ENCODE measurements around the gene OR8D2.
"Not testable (repeated sequence)": the region's sequence is repeated elsewhere in the genome, so short reads cannot be mapped to it uniquely, and the experiment has no call there.

Gene OR8D2

DNA sequence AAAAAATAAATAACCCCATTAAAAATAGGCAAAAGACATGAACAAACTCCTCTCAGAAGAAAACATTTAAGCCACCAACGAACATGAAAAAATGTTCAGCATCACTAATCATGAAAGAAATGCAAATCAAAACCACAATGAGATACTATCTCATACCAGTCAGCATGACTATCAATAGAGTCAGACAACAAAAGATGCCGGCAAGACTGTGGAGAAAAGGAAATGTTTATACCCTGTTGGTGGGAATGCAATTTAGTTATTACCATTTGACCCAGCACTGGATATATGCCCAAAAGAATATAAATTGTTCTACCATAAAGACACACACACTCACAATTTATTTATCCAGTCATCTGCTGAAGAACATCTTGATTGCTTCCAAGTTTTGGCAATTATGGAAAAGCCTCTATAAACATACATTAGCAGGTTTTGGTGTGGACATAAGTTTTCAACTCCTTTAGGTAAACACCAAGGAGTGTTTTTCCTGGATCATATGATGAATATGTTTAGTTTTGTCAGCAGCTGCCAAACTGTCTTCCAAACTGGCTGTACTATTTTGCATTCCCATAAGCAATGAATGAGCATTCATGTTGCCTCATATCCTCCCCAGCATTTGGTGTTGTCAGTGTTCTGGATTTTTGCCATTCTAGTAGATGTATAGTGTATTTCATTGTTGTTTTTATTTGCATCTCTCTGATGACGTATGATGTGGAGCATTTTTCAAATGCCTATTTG, 34.2 kb downstream of the OR8D2 start:
- peak in 1 of 2 experiments; percentile 17 for DNase-seq

DNA sequence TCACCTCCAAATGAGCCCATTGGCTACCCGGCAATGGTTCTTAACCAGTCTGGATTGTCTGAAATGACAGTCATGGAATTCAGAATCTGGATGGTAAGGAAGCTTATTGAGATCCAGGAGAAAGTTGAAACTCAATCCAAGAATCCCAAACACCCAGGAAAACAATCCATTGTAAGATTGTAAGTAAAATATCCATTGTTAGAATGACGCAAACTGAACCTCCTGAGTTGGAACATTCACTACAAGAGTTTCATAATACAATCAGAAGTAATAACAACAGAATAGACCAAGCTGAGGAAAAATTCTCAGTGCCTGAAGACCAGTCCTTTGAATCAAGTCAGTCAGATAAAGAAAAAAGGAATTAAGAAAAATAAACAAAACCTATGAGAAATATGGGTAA, 41.7 kb downstream of the OR8D2 start:
- DNase-seq, result no peak

DNA sequence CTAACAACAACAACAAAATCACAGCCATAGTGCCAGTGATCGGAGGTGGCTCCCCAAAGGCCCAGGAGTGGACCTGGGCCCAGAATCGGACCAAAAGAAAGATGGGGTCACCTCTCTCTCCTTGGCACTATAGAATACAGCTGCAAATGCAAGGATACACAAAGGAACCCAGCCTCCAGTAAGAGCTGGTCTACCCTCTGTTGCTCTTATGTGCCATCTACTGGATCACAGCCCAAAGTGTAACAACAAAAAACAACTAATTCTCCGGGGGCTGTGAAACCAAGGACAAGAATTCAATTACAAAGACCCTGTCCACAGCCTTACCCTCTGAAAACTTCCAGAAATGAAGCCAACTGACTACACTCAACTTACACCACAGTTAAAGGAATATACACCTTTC, 42.2 kb downstream of the OR8D2 start:
- no peak for DNase-seq

DNA sequence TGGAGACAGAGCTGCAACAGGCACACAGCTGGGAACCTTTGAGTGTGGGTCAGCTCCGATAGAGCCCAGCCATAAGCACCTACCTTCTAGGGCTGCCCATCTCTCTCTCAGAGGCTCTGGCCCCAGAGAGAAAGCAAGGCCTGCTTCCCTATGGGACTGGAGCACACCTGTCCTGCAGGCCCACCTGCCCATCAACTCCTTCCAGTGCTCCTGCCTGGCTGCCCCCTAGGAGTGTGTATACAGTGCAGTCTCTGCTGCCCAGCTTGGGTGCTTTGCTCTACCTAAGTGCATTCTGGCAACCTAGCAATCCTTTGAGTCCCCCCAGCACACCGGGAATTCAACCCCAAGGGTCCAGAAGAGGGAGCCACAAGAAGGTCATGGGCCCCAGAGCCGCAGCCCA, 42.8 kb downstream of the OR8D2 start:
- DNase-seq, result no peak

DNA sequence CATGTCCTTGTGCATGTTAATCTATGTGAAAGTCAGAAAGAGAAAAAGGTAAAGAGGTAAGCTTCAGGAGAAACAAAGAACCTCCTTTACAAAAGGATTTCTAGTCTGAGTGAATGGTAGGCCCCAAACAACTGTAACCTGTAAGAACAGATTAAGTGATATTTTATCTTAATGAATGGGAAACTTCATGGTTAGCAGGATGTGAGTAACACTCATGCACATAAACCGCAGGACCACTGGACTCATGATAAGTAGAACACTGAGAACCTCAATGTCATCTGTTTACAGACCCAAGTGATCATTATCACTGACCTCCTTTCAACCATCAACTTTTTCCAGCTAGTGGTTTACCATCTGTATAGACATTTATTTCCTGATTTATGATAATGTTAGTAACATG, 43.9 kb downstream of the OR8D2 start:
- DNase-seq, result no peak

DNA sequence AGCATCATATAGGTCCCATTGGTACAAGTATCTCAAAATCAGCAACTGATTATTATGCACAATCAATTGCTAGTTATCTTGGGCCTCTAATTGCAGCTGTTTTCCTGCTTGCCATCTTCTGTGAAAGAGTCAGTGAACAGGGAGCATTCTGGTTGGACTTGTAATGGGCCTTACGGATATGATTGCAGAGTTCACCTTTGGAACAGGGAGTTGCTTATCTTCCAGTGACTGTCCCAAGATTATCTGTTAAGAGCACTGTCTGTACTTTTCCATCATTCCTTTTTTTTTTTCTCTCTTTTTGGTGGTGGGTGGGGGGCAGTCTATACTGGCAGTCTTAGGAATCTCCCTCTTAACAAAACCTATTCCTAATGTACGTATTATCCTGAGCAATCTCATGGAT, 46.0 kb downstream of the OR8D2 start:
- no peak for DNase-seq

DNA sequence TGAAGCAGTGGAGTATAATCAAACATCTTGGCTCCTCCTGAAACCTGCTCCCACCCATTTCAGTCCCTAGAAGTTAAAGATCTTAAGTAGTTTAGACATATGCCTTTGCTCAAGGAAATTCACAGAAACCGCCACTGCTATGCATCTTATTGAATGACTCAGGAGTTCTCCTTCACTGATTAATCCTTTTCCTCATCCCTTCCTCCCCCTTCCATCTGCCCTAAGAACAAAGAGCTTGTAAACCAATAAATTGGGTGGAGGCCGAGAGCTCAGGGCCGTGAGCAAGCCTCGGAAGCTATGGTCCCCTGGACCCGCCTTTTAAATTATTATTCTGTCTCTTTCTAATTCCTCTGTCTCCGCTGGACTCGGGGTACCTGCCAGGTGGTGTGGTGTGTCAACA, 49.1 kb downstream of the OR8D2 start:
- DNase-seq, result not testable (repeated sequence)

Data from NCI-H2081 (cell line).